HUES6 (cell line): ENCODE data around the gene NDUFB3.

Experiments
- H3K27ac ChIP-seq: 2 replicates; pipeline ENCODE4 v1.7.0; 2013; ENCODE audit warnings: low read depth, mild to moderate bottlenecking, low read length, inconsistent platforms
- H3K27me3 ChIP-seq: 2 replicates; pipeline ENCODE4 v1.6.1; 2013; ENCODE audit warnings: low read length; ENCODE audit not compliant: control insufficient read depth, insufficient read depth
- H3K36me3 ChIP-seq: 2 replicates; pipeline ENCODE4 v1.6.1; 2013; ENCODE audit warnings: low read length; ENCODE audit not compliant: control insufficient read depth, insufficient read depth
- H3K4me1 ChIP-seq: 2 replicates; pipeline ENCODE4 v1.6.1; 2013; ENCODE audit warnings: low read length; ENCODE audit not compliant: control insufficient read depth, insufficient read depth
- H3K4me3 ChIP-seq: 2 replicates; pipeline ENCODE4 v1.5.1; 2013; ENCODE audit warnings: low read depth, low read length
- H3K9ac ChIP-seq: one replicate; pipeline ENCODE4 v1.6.1; 2013; ENCODE audit warnings: mild to moderate bottlenecking, low read length
- H3K9me3 ChIP-seq: 2 replicates; pipeline ENCODE4 v1.6.1; 2013; ENCODE audit warnings: low read depth, low read length; ENCODE audit not compliant: control insufficient read depth, insufficient read depth

Gene NDUFB3

DNA sequence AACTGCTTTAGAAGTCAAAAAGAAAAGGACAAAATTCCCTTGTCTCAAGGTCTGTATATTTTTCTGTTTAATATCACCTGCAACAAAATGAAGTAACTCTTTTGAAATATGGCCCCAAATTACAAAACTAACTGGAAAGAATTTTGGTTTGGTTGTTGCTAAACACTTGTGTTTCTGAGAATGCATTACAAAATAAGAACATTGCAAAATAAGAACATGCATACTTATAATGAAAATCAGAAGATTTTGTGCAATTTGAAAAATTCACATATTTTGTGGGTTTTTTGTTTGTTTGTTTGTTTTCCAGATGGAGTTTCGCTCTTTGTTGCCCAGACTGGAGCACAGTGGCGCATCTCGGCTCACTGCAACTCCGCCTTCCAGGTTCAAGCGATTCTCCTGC lies 21.8 kb downstream of the NDUFB3 start:
- Histone ChIP-seq H3K27me3 (no peaks in the 10 kb centered on the region), H3K9me3 (no peaks in the 10 kb centered on the region), H3K4me1 (no peaks in the 10 kb centered on the region), H3K9ac (no peak overlapping the region), H3K4me3 (no peak overlapping the region), H3K27ac (no peak overlapping the region), H3K36me3 (no peaks in the 10 kb centered on the region)

DNA sequence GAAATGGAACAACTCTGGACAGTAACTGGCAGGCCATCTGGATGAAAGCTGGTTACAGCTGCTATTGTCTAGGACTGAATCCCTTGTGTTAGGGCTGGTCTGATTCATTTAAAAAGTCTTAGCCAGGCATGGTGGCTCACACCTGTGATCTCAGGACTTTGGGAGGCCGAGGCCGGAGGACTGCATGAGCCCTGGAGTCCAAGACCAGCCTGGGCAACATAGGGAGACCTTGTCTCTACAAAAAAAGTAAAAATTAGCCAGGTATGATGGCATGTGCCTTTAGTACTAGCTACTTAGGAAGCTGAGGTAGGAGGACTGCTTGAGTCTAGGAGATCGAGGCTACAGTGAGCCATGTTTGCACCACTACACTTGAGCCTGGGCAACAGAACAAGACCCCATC lies 28.7 kb downstream of the NDUFB3 start:
- H3K4me3 ChIP-seq: no peak overlapping the region
- H3K9me3 ChIP-seq: no peaks in the 10 kb centered on the region
- no peaks in the 10 kb centered on the region for H3K4me1 ChIP-seq
- no peaks in the 10 kb centered on the region for H3K27me3 ChIP-seq
- no peak overlapping the region for H3K27ac ChIP-seq
- no peaks in the 10 kb centered on the region for H3K36me3 ChIP-seq
- no peak overlapping the region for H3K9ac ChIP-seq

DNA sequence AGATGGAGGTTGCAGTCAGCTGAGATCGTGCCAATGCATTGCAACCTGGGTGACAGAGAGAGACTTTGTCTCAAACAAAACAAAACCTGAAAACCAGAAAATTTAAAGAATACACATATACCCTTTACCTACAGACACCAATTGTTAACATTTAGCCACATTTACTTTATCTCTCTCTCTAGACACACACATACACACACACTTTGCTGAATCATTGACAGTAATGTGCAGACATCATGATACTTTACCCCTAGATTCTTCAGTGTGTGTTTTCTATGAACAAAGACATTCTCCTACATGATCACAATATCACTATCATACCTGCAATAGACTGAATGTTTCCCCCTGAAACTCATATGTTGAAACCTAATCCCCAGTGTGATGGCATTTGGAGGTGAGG lies 34.0 kb downstream of the NDUFB3 start:
- Histone ChIP-seq H3K9me3 (no peaks in the 10 kb centered on the region), H3K27ac (no peak overlapping the region), H3K36me3 (no peaks in the 10 kb centered on the region), H3K4me3 (no peak overlapping the region), H3K4me1 (no peaks in the 10 kb centered on the region), H3K9ac (no peak overlapping the region), H3K27me3 (no peaks in the 10 kb centered on the region)

DNA sequence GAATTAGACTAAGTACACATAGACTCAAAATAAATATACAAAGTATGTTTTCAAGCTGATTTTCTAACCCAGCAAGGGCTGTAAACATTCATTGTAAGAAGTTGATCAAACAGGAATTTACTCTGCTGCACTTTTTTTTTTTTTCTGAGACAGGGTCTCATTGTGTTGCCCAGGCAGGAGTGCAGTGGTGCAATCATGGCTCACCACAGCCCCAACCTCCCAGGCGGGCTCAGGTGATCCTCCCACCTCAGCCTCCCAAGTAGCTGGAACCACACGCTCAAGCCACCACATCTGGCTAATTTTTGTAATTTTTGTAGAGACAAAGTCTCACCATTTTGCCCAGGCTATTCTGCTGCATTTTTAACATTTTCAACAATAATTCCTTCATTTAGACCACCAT lies 35.8 kb downstream of the NDUFB3 start:
- no peaks in the 10 kb centered on the region for H3K9me3 ChIP-seq
- H3K36me3 ChIP-seq: no peaks in the 10 kb centered on the region
- no peak overlapping the region for H3K4me3 ChIP-seq
- no peak overlapping the region for H3K27ac ChIP-seq
- no peaks in the 10 kb centered on the region for H3K27me3 ChIP-seq
- no peak overlapping the region for H3K9ac ChIP-seq
- H3K4me1 ChIP-seq: no peaks in the 10 kb centered on the region

DNA sequence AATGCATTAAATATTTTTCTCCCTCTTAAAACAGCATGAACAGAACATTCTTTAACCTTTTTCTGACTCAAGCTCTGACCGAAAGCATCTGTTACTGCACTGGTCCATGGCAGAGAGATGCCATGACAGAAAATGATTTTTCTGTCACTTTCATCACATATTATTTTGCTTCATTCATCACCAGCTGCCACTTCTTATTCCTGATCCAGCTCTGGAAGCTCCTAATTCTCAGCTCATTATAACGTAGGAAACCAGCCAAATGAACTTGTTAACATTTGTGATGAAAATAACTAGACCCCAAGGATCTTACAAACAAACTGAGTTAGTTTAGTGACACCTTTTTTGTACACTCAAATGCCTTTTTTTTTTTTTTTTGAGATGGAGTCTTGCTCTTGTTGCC lies 36.5 kb downstream of the NDUFB3 start:
- no peak overlapping the region for H3K4me3 ChIP-seq
- no peaks in the 10 kb centered on the region for H3K36me3 ChIP-seq
- H3K9me3 ChIP-seq: no peaks in the 10 kb centered on the region
- no peak overlapping the region for H3K9ac ChIP-seq
- H3K4me1 ChIP-seq: no peaks in the 10 kb centered on the region
- H3K27ac ChIP-seq: no peak overlapping the region
- H3K27me3 ChIP-seq: no peaks in the 10 kb centered on the region

DNA sequence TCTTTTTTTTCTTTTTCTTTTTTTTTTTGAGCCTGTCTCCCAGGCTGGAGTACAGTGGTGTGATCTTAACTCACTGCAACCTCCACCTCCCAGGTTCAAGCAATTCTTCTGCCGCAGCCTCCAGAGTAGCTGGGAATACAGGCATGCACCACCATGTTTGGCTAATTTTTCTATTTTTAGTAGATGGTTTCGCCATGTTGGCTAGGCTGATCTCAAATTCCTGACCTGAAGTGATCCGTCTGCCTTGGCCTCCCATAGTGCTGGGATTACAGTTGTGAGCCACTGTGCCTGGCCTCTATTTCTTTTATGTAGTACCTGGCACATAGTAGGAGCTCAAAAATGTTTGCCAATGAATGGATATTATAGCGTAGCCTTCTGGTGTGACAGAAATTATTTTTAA lies 37.4 kb downstream of the NDUFB3 start:
- no peaks in the 10 kb centered on the region for H3K9me3 ChIP-seq
- no peak overlapping the region for H3K4me3 ChIP-seq
- H3K4me1 ChIP-seq: no peaks in the 10 kb centered on the region
- H3K27me3 ChIP-seq: no peaks in the 10 kb centered on the region
- H3K9ac ChIP-seq: no peak overlapping the region
- no peak overlapping the region for H3K27ac ChIP-seq
- no peaks in the 10 kb centered on the region for H3K36me3 ChIP-seq

DNA sequence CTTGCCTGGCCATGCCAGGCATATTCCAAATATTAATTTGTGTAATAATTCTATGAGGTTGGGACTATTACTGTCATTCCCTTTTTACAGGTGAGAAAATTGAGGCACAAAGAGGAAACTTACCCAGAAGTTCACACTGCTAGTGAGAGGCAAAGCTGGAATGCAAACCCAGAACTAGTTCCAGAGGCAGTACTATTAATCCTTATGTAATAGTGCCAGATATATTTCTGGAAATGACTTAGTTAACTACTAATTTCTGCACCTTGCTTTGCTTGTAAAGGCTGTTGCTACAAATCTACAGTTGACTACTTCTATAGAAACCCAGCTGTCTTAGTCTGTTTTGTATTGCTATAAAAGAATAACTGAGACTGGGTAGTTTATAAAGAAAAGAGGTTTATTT lies 38.8 kb downstream of the NDUFB3 start:
- Histone ChIP-seq H3K27me3 (no peaks in the 10 kb centered on the region), H3K9ac (no peak overlapping the region), H3K4me1 (no peaks in the 10 kb centered on the region), H3K9me3 (0 out of 2 replicates have a peak, but pooled peaks cover 3% of the 10 kb centered on the region), H3K27ac (no peak overlapping the region), H3K4me3 (no peak overlapping the region), H3K36me3 (no peaks in the 10 kb centered on the region)

DNA sequence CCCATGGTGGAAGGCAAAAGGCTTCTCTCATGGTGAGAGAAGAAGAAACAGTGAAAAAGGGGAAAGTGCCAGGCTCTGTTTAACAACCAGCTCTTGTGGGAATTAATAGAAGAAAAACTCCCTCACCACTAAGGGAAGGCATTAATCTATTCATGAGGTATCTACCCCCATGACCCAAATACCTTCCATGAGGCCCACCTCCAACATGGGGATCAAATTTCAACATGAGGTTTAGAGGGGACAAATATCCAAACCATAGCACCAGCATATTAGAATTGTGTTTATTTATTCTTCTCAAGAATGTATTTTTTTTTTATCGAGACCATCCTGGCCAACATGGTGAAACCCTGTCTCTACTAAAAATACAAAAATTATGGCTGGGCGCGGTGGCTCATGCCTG lies 39.3 kb downstream of the NDUFB3 start:
- H3K36me3 ChIP-seq: no peaks in the 10 kb centered on the region
- no peak overlapping the region for H3K27ac ChIP-seq
- H3K9ac ChIP-seq: no peak overlapping the region
- H3K27me3 ChIP-seq: no peaks in the 10 kb centered on the region
- no peaks in the 10 kb centered on the region for H3K4me1 ChIP-seq
- H3K4me3 ChIP-seq: no peak overlapping the region
- H3K9me3 ChIP-seq: 0 out of 2 replicates have a peak, but pooled peaks cover 3% of the 10 kb centered on the region

DNA sequence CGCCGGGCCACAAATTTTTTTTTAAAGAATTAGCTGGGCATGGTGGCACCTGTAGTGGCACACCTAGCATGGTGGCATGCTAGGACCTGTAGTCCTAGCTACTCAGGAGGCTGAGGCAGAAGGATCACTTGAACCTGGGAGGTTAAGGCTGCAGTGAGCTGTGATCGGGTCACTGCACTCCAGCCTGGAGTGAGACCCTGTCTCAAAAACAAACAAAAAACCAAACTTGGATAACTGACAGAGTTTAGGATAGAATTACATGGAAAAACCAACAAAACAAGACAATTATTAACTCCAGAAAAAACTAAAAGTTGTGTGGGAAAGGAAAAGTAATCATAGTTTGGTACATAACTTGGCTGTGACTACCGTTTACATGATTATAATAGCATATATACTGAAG lies 42.5 kb downstream of the NDUFB3 start:
- no peak overlapping the region for H3K4me3 ChIP-seq
- H3K9me3 ChIP-seq: 0 out of 2 replicates have a peak, but pooled peaks cover 3% of the 10 kb centered on the region
- no peaks in the 10 kb centered on the region for H3K36me3 ChIP-seq
- peaks cover 20% of the 10 kb centered on the region for H3K4me1 ChIP-seq
- H3K27ac ChIP-seq: no peak overlapping the region
- no peaks in the 10 kb centered on the region for H3K27me3 ChIP-seq
- H3K9ac ChIP-seq: no peak overlapping the region

DNA sequence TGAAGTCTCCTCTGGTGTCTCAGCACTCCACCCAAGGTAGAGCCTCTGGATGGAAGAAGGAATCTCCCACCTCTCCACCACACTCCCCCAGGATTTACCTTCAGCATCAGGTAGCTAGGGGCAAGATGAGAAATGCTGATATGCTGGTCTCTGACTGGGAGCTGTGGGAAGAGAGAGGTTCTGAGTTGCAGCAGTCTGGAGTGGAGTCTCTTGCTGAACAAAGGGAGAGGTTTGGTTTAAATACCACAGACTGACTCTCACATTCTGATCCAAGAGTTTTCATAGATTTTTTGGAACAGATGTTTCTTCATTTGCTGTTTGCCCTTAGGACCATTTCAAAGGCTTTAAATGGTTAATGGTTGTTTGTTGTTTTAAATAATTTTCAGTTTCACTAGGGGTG lies 43.0 kb downstream of the NDUFB3 start:
- 0 out of 2 replicates have a peak, but pooled peaks cover 3% of the 10 kb centered on the region for H3K9me3 ChIP-seq
- no peaks in the 10 kb centered on the region for H3K27me3 ChIP-seq
- no peak overlapping the region for H3K9ac ChIP-seq
- H3K4me3 ChIP-seq: no peak overlapping the region
- peaks cover 22% of the 10 kb centered on the region for H3K4me1 ChIP-seq
- no peaks in the 10 kb centered on the region for H3K36me3 ChIP-seq
- H3K27ac ChIP-seq: no peak overlapping the region

DNA sequence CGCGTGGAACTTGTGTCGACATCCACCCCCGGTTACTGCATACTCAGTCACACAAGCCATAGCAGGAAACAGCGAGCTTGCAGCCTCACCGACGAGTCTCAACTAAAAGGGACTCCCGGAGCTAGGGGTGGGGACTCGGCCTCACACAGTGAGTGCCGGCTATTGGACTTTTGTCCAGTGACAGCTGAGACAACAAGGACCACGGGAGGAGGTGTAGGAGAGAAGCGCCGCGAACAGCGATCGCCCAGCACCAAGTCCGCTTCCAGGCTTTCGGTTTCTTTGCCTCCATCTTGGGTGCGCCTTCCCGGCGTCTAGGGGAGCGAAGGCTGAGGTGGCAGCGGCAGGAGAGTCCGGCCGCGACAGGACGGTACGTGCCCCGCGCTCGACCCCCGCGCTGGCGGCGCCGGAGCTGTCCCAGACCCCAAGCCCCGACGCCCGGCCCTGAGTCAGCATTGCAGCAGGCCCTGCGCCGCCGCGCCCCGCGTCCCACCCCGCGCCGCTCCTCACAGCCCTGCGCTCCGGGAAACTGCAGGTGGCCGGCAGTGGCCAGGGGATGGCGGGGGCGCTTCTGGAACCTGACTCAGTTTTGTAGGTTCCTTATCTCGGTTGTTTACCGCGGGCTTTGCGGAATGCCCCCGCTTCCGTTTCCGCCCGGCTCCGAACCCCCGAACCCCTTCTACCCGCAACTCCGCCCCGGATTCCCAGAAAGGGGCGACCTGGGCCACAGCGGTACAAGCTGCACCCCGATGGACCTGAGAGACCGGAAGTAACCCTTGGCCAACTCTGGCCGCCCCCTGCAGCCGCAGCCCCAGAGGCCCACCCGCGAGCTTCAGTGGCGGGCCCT lies 44.5 kb downstream of the NDUFB3 start, which contains the start of gene CFLAR:
TSS of gene CFLAR (plus strand) at position 50 of the 844 bp plus-strand sequence. CDS start 13,702 bp downstream, outside the sequence.
- H3K4me1 ChIP-seq: peaks cover 22% of the 10 kb centered on the region
- peak within 1 kb of the TSS; percentile 74 for H3K9ac ChIP-seq

More for the DNA sequence above, 44.5 kb downstream of the NDUFB3 start, which contains the start of gene CFLAR:
- Histone ChIP-seq H3K4me3 (peak within 1 kb of the TSS; percentile 56), H3K27ac (peak within 1 kb of the TSS; percentile 3), H3K36me3 (no peaks in the 10 kb centered on the region), H3K27me3 (no peaks in the 10 kb centered on the region), H3K9me3 (0 out of 2 replicates have a peak, but pooled peaks cover 3% of the 10 kb centered on the region)
